ENCODE data around the gene LAMTOR1.
"Not testable (repeated sequence)": the region's sequence is repeated elsewhere in the genome, so short reads cannot be mapped to it uniquely, and the experiment has no call there.

DNA sequence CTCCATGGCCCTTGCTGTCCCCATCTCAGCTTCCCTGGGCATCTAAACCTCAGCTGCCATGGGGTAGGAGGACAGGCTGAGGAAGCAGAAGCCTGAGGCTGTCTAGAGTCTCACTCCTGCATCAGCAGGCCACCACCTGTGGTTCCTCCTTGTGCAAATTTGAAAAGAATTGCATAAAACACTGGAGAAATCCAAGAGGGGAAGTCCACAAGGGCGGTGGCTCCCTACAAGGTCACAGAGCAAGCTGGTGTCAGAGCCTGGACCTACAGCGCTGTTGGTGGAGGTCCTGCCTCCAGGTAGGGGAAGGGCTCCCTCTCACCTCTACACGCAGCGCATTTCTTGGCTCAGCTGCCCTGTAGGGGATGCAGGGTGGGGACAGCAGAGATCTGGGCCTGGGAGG lies 32.4 kb upstream of the LAMTOR1 start, which contains the start of gene FOLR3:
- TF ChIP-seq, protein P1, sequence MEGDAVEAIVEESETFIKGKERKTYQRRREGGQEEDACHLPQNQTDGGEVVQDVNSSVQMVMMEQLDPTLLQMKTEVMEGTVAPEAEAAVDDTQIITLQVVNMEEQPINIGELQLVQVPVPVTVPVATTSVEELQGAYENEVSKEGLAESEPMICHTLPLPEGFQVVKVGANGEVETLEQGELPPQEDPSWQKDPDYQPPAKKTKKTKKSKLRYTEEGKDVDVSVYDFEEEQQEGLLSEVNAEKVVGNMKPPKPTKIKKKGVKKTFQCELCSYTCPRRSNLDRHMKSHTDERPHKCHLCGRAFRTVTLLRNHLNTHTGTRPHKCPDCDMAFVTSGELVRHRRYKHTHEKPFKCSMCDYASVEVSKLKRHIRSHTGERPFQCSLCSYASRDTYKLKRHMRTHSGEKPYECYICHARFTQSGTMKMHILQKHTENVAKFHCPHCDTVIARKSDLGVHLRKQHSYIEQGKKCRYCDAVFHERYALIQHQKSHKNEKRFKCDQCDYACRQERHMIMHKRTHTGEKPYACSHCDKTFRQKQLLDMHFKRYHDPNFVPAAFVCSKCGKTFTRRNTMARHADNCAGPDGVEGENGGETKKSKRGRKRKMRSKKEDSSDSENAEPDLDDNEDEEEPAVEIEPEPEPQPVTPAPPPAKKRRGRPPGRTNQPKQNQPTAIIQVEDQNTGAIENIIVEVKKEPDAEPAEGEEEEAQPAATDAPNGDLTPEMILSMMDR (IDR thresholded peaks at IDR 0.05 in 2 of 3, conservative IDR thresholded peaks at IDR 0.05 in 1 of 3; ENCODE audit: control insufficient read depth in 2 of 3, extremely low read depth in 1 of 3, insufficient read depth in 1 of 3, low read depth in 3 of 3, low read length in 3 of 3): not testable (repeated sequence)
- not testable (repeated sequence) for TF ChIP-seq KLF5 (IDR thresholded peaks at IDR 0.05; ENCODE audit: partially characterized antibody)
